H9 (cell line): ENCODE results near the gene EXOC3L1. TPM values are rescaled to one million over a fixed set of nuclear protein-coding genes. Genes with fewer than 3 reads are reported as not detected.
A peak's percentile ranks its signal among the peaks of the same experiment; 100 is the strongest.

Source experiments
- DNase-seq: peaks from one replicate; pipeline ENCODE4 v3.0.0-alpha.2; 2017
- H2AFZ ChIP-seq: one replicate; pipeline ENCODE4 v1.6.1; 2013; ENCODE audit warnings: mild to moderate bottlenecking, low read length, control low read depth, moderate library complexity
- H2AK5ac ChIP-seq: 2 replicates; pipeline ENCODE4 v1.6.1; 2013; ENCODE audit warnings: low read length, control low read depth, mixed read lengths; ENCODE audit not compliant: insufficient read length
- H2BK120ac ChIP-seq: one replicate; pipeline ENCODE4 v1.6.1; 2013; ENCODE audit warnings: low read depth, mild to moderate bottlenecking, low read length, control low read depth, inconsistent platforms; ENCODE audit not compliant: poor library complexity, severe bottlenecking
- H2BK12ac ChIP-seq: 2 replicates; pipeline ENCODE4 v1.6.1; 2013; ENCODE audit warnings: low read length, control low read depth, mixed read lengths, low read depth; ENCODE audit not compliant: insufficient read length
- H2BK15ac ChIP-seq: 2 replicates; pipeline ENCODE4 v1.6.1; 2013; ENCODE audit warnings: low read depth, low read length, control low read depth
- H2BK20ac ChIP-seq: one replicate; pipeline ENCODE4 v1.6.1; 2013; ENCODE audit warnings: low read depth, mild to moderate bottlenecking, low read length, control low read depth, inconsistent platforms; ENCODE audit not compliant: poor library complexity, severe bottlenecking
- H2BK5ac ChIP-seq: 2 replicates; pipeline ENCODE4 v1.6.1; 2013; ENCODE audit warnings: low read length, control low read depth, mixed read lengths; ENCODE audit not compliant: insufficient read length
- H3K14ac ChIP-seq: 2 replicates; pipeline ENCODE4 v1.6.1; 2013; ENCODE audit warnings: low read length, control low read depth; ENCODE audit not compliant: insufficient read depth
- H3K18ac ChIP-seq: 2 replicates; pipeline ENCODE4 v1.6.1; 2013; ENCODE audit warnings: low read depth, mild to moderate bottlenecking, mixed read lengths, low read length, control low read depth; ENCODE audit not compliant: insufficient read length
- H3K23ac ChIP-seq: 2 replicates; pipeline ENCODE4 v1.6.1; 2013; ENCODE audit warnings: low read length, control low read depth, mixed read lengths, low read depth; ENCODE audit not compliant: insufficient read length
- H3K23me2 ChIP-seq: 2 replicates; pipeline ENCODE4 v1.6.1; 2013; ENCODE audit warnings: low read depth, mild to moderate bottlenecking, mixed read lengths, low read length, control low read depth; ENCODE audit not compliant: insufficient read length, poor library complexity, severe bottlenecking
- H3K27ac ChIP-seq: 2 replicates; pipeline ENCODE4 v1.5.1; 2013; ENCODE audit warnings: low read length, control low read depth, mixed read lengths, low read depth; ENCODE audit not compliant: insufficient read length
- H3K27me3 ChIP-seq: 2 replicates; pipeline ENCODE4 v1.6.1; 2013; ENCODE audit warnings: low read length, control low read depth, inconsistent platforms; ENCODE audit not compliant: insufficient read depth
- H3K4ac ChIP-seq: 2 replicates; pipeline ENCODE4 v1.6.1; 2013; ENCODE audit warnings: low read depth, mild to moderate bottlenecking, control low read depth, inconsistent platforms, low read length, moderate library complexity
- H3K4me1 ChIP-seq: 2 replicates; pipeline ENCODE4 v1.6.1; 2013; ENCODE audit warnings: low read length, control low read depth, inconsistent platforms; ENCODE audit not compliant: insufficient read depth
- H3K4me2 ChIP-seq: 2 replicates; pipeline ENCODE4 v1.6.1; 2013; ENCODE audit warnings: low read length, control low read depth, mixed read lengths; ENCODE audit not compliant: insufficient read length, insufficient read depth
- H3K56ac ChIP-seq: 2 replicates; pipeline ENCODE4 v1.6.1; 2013; ENCODE audit warnings: low read depth, mild to moderate bottlenecking, mixed read lengths, low read length, control low read depth; ENCODE audit not compliant: insufficient read length
- H3K79me1 ChIP-seq: 2 replicates; pipeline ENCODE4 v1.6.1; 2013; ENCODE audit warnings: low read depth, mild to moderate bottlenecking, moderate library complexity, low read length, control low read depth, inconsistent platforms; ENCODE audit not compliant: insufficient read depth, poor library complexity, severe bottlenecking
- H3K79me2 ChIP-seq: 2 replicates; pipeline ENCODE4 v1.6.1; 2013; ENCODE audit warnings: low read length, control low read depth, inconsistent platforms; ENCODE audit not compliant: insufficient read depth
- H3K9ac ChIP-seq: 2 replicates; pipeline ENCODE4 v1.6.1; 2013; ENCODE audit warnings: low read length, control low read depth, mixed read lengths; ENCODE audit not compliant: insufficient read length; ENCODE audit errors: extremely low read depth
- H3K9me3 ChIP-seq: one replicate; pipeline ENCODE4 v1.6.1; 2013; ENCODE audit warnings: low read depth, low read length, inconsistent platforms; ENCODE audit not compliant: control insufficient read depth
- H3T11ph ChIP-seq: one replicate; pipeline ENCODE4 v1.6.1; 2013; ENCODE audit warnings: mild to moderate bottlenecking, low read length, control low read depth, inconsistent platforms
- H4K20me1 ChIP-seq: one replicate; pipeline ENCODE4 v1.6.1; 2013; ENCODE audit not compliant: control insufficient read depth, insufficient read length, insufficient read depth
- H4K5ac ChIP-seq: 2 replicates; pipeline ENCODE4 v1.6.1; 2013; ENCODE audit warnings: low read depth, mild to moderate bottlenecking, mixed read lengths, low read length, control low read depth; ENCODE audit not compliant: insufficient read length
- H4K8ac ChIP-seq: replicated peaks from 2 replicates; pipeline ENCODE4 v1.6.1; 2013; ENCODE audit warnings: low read length, control low read depth, mixed read lengths, low read depth; ENCODE audit not compliant: insufficient read length
- H4K91ac ChIP-seq: 2 replicates; pipeline ENCODE4 v1.6.1; 2013; ENCODE audit warnings: low read depth, mild to moderate bottlenecking, moderate library complexity, mixed read lengths, low read length, control low read depth; ENCODE audit not compliant: insufficient read length
- H3K27ac Mint-ChIP-seq, 3 experiments: 2 replicates in 2 of 3; 3 replicates in 1 of 3; pipeline ENCODE4 v1.8.0; 2020 to 2021; ENCODE audit warnings: mixed read lengths in 3 of 3, mild to moderate bottlenecking in 1 of 3, moderate library complexity in 1 of 3
- H3K27me3 Mint-ChIP-seq: 2 replicates; pipeline ENCODE4 v1.8.0; 2021; ENCODE audit warnings: low read depth, mild to moderate bottlenecking, moderate library complexity, mixed read lengths
- H3K36me3 Mint-ChIP-seq, 3 experiments: 2 replicates in 2 of 3; 3 replicates in 1 of 3; pipeline ENCODE4 v1.8.0; 2020 to 2021; ENCODE audit warnings: low read depth in 3 of 3, mixed read lengths in 3 of 3; ENCODE audit not compliant: insufficient read depth in 1 of 3
- H3K4me1 Mint-ChIP-seq, 2 experiments: 2 replicates each; pipeline ENCODE4 v1.8.0; 2020; ENCODE audit warnings: mixed read lengths in 2 of 2
- H3K4me3 Mint-ChIP-seq, 2 experiments: 2 replicates in 1 of 2; 3 replicates in 1 of 2; pipeline ENCODE4 v1.8.0; 2020 to 2021; ENCODE audit warnings: mild to moderate bottlenecking in 2 of 2, mixed read lengths in 2 of 2, moderate library complexity in 1 of 2
- H3K9me3 Mint-ChIP-seq, 2 experiments: 2 replicates in 1 of 2; 3 replicates in 1 of 2; pipeline ENCODE4 v1.8.0; 2020; ENCODE audit warnings: mild to moderate bottlenecking in 2 of 2, mixed read lengths in 2 of 2, moderate library complexity in 1 of 2
- CTCF ChIP-seq: fragments of 200-600 bp; sonication (generic); conservative IDR thresholded peaks from 3 replicates; pipeline ENCODE4 v1.8.0; 2021; ENCODE audit warnings: antibody characterized with exemption, mild to moderate bottlenecking
- WGBS: extraction: QIAGEN DNeasy Blood & Tissue Kit; methylation state at CpG from one replicate; pipeline ENCODE4 v1.1.7; 2013; ENCODE audit warnings: missing lambda C conversion rate, low lambda C conversion rate, mixed read lengths; ENCODE audit not compliant: insufficient read length; ENCODE audit errors: extremely low coverage; 5-methylcytosine and 5-hydroxymethylcytosine counted together
- total RNA-seq: library from RNA; stranded (reverse); gene quantifications from 2 replicates; pipeline ENCODE4 v1.2.1, GENCODE V29; 2021

Gene EXOC3L1
- total RNA-seq, 1 experiment from 2014 or later, result 3.3 TPM

DNA sequence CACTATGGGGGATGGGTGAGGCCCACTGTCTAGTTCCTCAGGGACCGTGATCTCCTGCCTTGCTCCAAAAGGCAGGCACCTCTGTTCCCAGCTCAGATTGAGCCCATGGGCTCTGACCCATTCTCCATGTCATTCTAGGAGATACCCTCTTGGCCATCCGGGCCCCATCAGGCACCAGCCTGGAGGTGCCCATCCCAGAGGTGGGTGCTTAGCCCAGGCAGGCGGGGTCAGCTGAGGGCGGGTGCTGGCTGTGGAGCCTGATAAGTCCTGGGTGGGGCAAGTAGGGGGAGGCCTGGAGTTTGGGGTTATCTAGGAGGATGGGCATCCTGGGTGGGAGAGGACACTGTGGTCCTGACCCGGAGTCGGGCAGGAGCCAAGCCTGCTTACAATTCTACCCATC, 4.3 kb upstream of the EXOC3L1 start:
- Histone ChIP-seq H3K4me1 (no peaks in the 10 kb centered on the region), H3K56ac (no peak overlapping the region), H4K20me1 (no peaks in the 10 kb centered on the region), H3K79me2 (peaks cover 13% of the 10 kb centered on the region; the same call in 1 of the 2 replicates), H3K4ac (no peak overlapping the region), H3K14ac (no peak overlapping the region), H3K27me3 (no peaks in the 10 kb centered on the region; the same call in 1 of the 2 replicates), H2AFZ (no peak overlapping the region), H3K27ac (no peak overlapping the region), H3K9me3 (no peaks in the 10 kb centered on the region), H3K4me2 (no peak overlapping the region), H2BK15ac (no peak overlapping the region), H3T11ph (no peak overlapping the region), H2BK12ac (no peak overlapping the region), H2BK5ac (no peak overlapping the region), H4K8ac (no peak overlapping the region), H4K5ac (no peak overlapping the region), H3K23ac (no peak overlapping the region), H2AK5ac (no peak overlapping the region), H3K79me1 (peaks cover 13% of the 10 kb centered on the region), H3K18ac (no peak overlapping the region), H4K91ac (no peak overlapping the region), H2BK20ac (no peak overlapping the region), H2BK120ac (no peak overlapping the region), H3K23me2 (peaks cover 8% of the 10 kb centered on the region), H3K9ac (no peak overlapping the region)
- no peaks in the 10 kb centered on the region; a peak in 1 of 5 replicates for H3K9me3 Mint-ChIP-seq
- peaks cover 40 to 59% (median 54%) of the 10 kb centered on the region in 3 experiments for H3K36me3 Mint-ChIP-seq
- no peak for TF ChIP-seq CTCF
- no CpG with 5 or more reads among the region's 6 CpGs for WGBS
- peaks cover 23 to 35% of the 10 kb centered on the region in 2 experiments for H3K4me1 Mint-ChIP-seq
- 0 out of 2 replicates have a peak, but pooled peaks cover 2% of the 10 kb centered on the region for H3K27me3 Mint-ChIP-seq
- peak overlapping the region; percentile 86 to 93; a peak in 4 of 5 replicates for H3K4me3 Mint-ChIP-seq
- no peak for DNase-seq
- no peak overlapping the region for H3K27ac Mint-ChIP-seq
